Activated CD4-positive, alpha-beta T cell treated with anti-CD3 and anti-CD28 coated beads, Interleukin-2, amount 50 U/mL, for 4 hours (primary cell): Measurements from ENCODE around the gene CCNT2.
"Not testable (repeated sequence)": the region's sequence is repeated elsewhere in the genome, so short reads cannot be mapped to it uniquely, and the experiment has no call there.

Source experiments
- DNase-seq, 2 experiments: peaks; one replicate each; pipeline ENCODE4 v3.0.0-alpha.2; 2020

The CCNT2 gene

GRCh38 chr2:134919341-134920210 lies 954 bp downstream of the CCNT2 start:
- DNase-seq: peak; percentile 42 to 48

GRCh38 chr2:134924912-134925311 lies 6.3 kb downstream of the CCNT2 start:
- DNase-seq: no peak

DNA sequence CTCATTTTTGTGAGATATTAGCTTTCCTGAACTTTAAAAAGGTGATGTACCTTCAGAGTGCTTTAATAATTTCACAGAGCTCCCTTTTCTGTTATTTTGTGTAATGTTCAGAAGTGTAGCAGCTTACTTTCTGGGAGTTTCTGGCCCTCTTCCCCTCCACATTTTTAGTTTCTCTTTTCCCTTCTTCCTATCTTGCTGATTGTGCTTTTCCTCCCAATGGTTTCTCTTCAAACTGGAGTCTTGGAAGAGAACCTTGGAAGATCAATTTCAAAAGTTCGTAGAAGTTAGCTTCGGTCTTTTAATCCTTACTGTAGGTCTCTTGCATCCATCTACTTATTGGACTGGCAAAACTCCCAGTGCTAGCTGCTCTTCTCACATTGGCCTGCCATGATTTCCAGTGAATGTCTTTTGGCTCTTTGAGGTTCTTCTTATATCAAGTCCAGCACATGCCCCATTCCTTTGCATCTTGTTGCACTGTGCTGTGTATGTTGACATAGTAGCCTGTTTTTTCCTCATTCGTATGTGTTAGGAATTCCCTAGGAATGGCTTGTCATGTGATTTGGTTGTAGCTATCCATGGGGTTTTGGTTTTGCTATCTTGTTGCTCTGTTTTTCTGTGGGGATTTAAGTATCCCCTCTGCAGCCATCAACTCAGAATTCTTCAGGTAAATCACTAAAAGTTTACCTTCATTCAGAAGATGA lies 7.8 kb downstream of the CCNT2 start:
- no peak for DNase-seq

DNA sequence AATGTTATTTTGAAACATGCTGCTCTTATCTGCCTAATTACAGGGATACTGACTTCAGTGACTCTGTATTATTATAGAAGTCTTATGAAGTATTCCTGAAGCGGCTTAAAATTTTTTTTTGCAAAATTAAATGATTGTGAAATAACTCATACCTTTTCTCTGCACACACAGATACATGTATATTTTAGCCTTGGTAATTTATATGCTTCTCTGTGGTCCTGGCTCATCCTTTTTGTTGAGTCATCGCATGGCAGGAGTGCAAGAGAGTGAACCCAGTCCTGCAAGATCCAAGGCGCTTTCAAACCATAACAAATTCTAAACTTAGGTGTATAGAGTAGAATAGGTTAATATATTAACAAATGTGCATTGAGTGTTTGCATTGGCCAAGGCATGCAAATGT lies 8.6 kb downstream of the CCNT2 start:
- DNase-seq: no peak

DNA sequence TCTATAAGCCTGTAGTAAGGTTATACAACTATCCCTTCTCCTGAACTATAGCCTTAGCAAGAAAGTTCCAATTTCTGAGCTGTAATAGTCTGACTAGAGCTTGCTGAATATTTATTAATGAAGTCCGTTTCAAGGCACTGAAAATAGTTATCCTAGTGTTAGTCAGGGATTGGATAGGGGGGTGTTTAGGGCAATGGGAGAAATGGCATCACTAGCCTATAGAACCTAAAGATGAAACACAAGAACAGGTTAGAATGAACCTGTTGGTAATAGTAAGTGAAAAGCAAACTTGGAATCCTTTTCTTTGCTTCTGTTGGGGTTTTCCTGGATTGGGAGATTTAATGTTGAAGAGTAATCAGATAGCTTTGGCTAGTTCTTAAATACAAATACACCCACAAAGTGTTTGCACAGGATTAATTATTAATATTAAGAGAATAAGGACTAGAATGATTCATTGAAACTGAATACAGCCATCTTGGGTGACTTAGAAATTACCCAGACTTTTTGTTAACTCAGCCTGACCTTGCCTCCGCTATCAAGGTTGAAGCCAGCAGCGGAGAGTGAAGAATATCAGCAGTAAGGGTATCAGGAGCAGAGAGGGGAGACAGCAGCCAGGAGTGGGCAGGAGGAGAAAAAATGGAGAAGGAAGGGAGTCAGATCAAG lies 14.4 kb downstream of the CCNT2 start:
- no peak for DNase-seq

- no peak for DNase-seq
These were observed 15.1 kb downstream of the CCNT2 start for GRCh38 chr2:134933732-134934131.

- DNase-seq: no peak
These were observed 15.5 kb downstream of the CCNT2 start for GRCh38 chr2:134934150-134934549.

DNA sequence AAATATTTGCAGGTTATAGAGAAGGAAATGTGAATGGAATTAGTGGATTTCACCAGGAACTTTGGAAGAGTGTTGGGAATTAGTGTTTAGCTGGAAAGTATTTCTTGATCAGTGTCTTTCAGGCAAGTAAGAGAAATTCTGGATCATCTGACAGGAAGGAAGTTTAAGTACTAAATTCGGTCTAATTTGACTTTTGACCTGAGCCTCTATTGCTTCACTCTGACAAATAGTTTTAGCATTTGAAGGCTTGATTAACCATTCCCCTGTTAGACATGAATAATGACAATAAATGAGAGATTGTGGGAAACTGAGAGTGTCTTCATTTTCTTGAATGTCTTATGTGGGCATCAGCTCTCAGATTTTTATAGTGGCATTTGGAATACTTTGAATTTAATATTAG lies 16.0 kb downstream of the CCNT2 start:
- no peak for DNase-seq

GRCh38 chr2:134936691-134937090 lies 18.1 kb downstream of the CCNT2 start:
- no peak for DNase-seq

GRCh38 chr2:134943540-134943939 lies 24.9 kb downstream of the CCNT2 start:
- DNase-seq: no peak

- DNase-seq: no peak
These were observed 26.4 kb downstream of the CCNT2 start for GRCh38 chr2:134944975-134945374.

GRCh38 chr2:134946073-134946472 lies 27.5 kb downstream of the CCNT2 start:
- no peak for DNase-seq

- DNase-seq: no peak
These were observed 31.5 kb downstream of the CCNT2 start for GRCh38 chr2:134949981-134950708.

DNA sequence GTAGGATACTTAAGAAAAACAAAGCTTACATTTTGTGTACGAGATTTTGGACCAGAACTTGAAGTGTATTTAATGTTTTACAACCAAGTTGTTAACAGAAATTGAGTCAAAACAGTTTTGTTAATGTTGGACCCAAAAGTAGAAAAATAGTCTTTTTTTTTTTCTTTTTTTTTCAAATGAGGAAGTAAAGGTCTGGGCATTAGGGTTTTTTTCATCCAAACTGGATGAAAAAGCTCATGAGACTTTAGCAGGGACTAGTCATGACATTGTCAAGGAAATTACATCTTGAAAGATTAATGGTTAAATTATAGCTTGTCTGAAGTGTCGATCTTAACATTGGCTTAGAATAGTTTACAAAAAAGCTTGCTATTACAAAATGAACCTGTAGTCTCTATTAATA lies 32.3 kb downstream of the CCNT2 start:
- DNase-seq: no peak

DNA sequence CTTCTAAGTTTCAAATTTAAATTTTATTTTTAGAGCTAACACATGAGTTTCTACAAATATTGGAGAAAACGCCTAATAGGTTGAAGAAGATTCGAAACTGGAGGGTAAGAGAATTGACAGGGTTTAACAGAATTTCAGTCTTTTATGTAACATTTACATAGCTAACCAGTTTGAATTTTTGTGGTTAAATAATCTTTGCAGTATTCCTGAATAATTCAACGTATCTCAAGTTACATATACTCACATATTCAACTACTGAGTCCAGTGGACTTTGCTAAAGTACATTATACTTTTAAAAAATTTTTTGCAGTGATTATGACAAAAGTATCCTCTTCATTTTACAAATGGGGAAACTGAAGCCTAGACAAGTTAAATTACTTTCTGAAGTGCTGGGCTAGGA lies 34.0 kb downstream of the CCNT2 start:
- no peak for DNase-seq

DNA sequence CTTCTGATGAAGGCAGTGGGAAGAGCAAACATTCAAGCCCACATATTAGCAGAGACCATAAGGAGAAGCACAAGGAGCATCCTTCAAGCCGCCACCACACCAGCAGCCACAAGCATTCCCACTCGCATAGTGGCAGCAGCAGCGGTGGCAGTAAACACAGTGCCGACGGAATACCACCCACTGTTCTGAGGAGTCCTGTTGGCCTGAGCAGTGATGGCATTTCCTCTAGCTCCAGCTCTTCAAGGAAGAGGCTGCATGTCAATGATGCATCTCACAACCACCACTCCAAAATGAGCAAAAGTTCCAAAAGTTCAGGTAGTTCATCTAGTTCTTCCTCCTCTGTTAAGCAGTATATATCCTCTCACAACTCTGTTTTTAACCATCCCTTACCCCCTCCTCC lies 35.4 kb downstream of the CCNT2 start:
- no peak for DNase-seq

- DNase-seq: no peak
These were observed 37.1 kb downstream of the CCNT2 start for GRCh38 chr2:134955744-134956143.

- no peak for DNase-seq
These were observed 38.9 kb downstream of the CCNT2 start for GRCh38 chr2:134957477-134957876.

- not testable (repeated sequence) for DNase-seq
These were observed 48.5 kb downstream of the CCNT2 start for GRCh38 chr2:134967166-134967565.

DNA sequence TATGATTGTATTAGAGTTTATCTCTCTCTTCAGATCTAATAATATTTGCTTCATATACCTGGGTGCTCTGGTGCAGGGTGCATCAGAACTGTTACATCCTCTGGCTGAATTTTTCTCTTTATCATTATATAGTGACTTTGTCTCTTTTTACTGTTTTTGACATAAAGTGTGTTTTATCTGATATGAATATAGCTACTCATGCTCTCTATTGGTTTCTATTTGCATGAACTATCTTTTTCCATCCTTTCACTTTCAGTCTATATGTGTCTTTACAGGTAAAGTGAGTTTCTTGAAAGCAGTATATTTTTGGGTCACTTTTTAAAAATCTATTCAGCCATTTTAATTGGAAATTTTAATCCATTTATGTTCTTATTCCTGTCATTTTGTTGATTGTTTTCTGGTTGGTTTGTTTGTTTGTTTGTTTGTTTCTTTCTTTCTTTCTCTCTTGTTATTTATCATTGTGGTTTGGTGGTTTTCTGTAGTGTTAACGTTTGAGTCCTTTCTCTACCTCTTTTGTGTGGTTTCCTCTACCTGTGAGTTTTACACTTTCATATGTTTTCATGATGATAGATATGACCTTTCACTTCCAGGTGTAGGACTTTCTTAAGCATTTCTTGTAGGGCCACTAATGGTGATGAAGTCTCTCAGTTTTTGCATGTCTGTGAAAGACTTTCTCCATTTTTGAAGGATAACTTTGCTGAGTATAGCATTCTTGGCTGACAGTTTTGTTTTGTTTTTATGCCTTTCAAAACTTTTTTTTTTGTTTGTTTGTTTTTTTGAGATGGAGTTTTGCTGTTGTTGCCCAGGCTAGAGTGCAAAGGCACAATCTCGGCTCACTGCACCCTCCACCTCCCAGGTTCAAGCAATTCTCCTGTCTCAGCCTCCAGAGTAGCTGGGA lies 54.9 kb downstream of the CCNT2 start:
- DNase-seq: no peak

DNA sequence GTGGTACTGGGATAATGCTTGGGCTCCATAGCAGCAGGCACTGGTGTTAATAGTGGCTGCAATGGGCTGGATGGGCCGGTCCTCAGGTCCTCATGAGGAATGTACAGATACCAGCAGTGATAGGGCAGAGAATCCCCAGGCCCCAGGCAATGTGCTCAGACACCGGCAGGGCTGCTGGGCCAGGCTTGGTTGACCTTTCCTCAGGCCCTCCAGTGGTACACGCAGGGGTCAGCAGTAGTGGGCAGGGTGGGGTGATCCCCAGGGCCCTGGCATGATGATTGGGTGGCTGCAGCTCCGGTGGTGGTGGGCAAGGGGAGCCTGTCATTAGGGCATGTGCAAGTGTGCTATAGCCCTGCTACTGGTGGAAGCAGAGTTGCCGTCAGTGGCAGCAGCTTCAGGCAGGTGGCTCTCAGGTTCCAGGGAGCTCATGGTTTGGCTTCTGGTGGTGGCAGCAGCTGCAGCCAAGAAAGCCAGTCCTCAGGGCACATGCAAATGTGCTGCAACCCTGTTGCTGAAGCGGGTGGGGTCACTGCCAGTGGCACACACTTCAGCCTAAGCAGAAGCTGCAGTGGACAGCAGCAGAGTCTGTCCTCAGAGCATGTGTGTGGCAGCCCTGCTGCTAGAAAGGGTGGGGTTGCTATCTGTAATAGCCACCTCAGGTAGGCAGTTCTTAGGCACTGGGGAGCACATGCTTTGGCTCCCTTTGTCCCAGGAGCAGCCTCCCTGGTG lies 56.8 kb downstream of the CCNT2 start:
- no peak for DNase-seq
